A673 (cell line): ENCODE results near the gene C19orf53.

ENCODE experiments used
- CTCF ChIP-seq: fragments of 300-800, 200-600 bp; sonication (generic); conservative IDR thresholded peaks from 2 replicates; pipeline ENCODE4 v1.5.1; 2017; ENCODE audit warnings: low read depth, mild to moderate bottlenecking, antibody characterized with exemption, low read length, moderate library complexity, mixed read lengths
- EZH2 ChIP-seq: fragments of 200-600 bp; sonication (generic); IDR thresholded peaks from 2 replicates; pipeline ENCODE4 v1.6.1; 2017; ENCODE audit warnings: borderline replicate concordance, low read depth, mild to moderate bottlenecking, mixed read lengths, antibody characterized with exemption, low read length; ENCODE audit not compliant: poor library complexity, severe bottlenecking

GRCh38 chr19:13751436-13751835, 22.8 kb upstream of the C19orf53 start:
- TF ChIP-seq EZH2 (no peak), CTCF (no peak)
